Activated gamma-delta T cell (primary cell): ENCODE data around the gene ACOT8.
"Not testable (repeated sequence)": the region's sequence is repeated elsewhere in the genome, so short reads cannot be mapped to it uniquely, and the experiment has no call there.

ENCODE experiments used
- DNase-seq: peaks from one replicate; lab custom pipeline; 2025; lab: John Stamatoyannopoulos, UW

ACOT8 gene

DNA sequence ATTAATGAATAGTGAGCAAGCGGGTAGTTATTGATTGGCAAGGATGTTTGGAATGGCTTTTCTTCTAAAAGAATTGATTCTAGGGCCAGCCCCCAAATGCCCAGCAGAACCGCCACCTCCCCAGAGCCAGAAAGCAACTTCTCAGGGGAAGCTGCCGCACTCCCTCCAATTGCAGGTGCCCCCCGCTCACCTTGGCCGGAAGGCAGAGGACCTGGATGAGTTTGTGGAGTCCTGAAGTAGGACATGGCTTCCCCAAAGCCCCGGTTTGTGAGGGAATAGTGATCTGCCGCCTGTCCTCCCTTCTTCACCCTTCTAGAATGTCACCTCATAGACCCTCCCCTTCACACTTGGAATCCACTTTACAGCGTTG, 30.1 kb upstream of the ACOT8 start, which contains the start of gene SPATA25:
SPATA25 (minus strand) TSS at position 277 of the 370 bp plus-strand sequence; CDS start at position 245, 32 bp downstream.
- no peak for DNase-seq

DNA sequence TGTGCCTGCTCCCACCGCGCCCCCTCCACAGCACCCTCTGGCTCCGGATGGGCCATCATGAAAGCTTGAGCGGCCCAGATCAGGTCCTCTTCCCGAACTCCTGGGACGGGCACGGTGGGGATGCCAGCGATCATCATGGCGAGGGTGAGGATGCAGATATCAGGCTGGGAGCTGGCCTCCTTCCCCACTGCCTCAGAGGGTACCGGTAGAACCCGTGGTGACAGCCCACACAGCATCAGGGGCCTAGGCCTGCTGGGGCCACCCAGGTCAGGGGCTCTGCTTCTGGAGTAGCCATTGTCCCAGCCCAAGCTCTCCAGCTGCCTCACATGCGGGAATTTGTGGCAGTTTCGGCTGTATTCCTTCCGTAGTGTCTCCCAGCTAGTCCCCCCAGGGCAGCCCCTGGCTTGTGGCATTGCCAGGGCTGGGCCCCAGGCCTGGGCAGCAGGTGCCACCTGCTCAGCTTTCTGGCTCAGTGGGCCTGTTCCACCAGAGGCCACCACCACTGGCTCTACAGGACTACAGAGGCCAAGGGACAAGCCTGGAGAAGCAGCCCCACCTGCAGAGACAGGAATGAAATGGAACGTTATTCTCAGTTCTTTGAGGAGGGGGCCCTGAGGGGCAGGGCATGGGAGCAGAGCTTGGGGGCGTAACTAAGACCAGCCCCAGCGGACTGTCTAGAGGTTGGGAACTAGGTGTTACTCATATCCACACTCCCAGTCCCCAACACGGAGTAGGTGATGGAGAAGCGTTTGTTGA, 29.6 kb upstream of the ACOT8 start:
- no peak for DNase-seq

DNA sequence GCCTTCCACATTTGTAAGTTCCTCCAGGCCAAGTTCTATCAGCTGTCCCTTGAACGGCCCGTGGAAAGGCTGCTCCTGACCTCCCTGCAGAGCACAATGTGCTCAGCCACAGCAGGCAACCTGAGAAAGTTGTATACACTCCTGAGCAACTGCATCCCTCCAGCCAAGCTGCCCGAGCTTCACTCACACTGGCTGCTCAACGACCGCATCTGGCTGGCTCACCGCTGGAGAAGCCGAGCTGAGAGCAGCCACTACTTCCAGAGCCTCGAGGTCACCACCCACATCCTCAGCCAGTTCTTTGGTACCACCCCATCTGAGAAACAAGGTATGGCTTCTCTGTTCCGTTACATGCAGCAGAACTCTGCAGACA, 25.9 kb upstream of the ACOT8 start:
- DNase-seq, result no peak

DNA sequence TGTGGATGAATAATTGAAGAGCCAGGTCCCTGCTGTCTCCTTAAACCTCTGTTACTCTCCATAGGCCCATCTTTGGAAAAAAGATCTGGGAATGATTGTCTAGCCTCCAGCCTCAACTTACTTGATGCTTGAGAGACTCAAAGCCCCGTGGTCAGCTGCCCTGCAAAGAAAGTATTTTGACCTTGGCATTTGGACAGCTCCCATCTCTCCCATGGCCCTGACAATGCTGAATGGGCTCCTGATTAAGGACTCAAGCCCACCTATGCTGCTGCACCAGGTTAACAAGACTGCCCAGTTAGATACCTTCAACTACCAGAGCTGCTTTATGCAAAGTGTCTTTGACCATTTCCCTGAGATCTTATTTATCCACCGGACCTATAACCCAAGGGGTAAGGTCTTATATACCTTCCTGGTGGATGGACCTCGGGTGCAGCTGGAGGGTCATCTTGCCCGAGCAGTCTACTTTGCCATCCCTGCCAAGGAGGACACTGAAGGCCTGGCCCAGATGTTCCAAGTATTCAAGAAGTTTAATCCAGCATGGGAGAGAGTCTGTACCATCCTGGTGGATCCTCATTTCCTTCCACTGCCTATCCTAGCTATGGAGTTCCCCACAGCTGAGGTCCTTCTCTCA, 25.4 kb upstream of the ACOT8 start:
- no peak for DNase-seq

DNA sequence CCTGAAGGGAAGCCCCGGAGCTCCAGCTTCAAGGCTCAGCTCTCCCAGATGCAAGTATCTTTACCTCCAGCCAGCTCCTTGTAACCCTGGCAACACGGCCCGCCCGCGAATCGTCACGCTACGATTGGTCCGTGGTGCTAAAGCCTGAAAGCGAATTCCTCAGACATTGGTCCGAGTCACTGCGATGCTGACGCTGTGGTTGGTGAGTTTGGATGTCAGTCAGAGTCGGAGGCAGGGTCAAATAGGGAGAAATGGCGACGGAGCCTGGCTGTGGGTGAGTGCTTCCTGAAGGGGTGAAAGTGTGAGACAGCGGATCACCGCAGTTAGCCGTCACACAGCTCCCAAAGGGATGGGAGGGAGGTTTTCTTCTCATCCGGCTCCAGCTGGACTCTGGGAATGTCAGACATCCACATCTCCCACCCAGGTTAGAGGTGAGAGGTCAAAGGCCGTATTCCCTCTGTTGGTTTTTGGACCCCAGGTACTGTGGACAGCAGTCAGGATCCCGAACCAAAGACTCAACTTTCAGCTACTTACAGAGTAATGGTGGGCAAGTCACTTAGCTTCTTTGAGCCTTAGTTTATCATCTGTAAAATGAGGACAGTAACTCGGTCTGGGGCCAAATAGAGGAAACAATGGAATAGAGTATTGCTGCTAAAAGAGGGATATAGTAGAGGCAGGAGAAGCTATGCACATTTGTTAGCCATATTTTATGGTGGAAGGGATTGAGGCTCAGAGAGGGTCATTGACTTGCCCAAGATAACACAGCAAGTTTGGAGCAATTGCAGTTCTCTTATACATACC, 24.0 kb upstream of the ACOT8 start, which contains the start of gene ZSWIM1:
ZSWIM1 (plus strand) TSS at position 240 of the 801 bp plus-strand sequence. CDS start 1,366 bp downstream, outside the sequence.
- DNase-seq, result peak; percentile 91

DNA sequence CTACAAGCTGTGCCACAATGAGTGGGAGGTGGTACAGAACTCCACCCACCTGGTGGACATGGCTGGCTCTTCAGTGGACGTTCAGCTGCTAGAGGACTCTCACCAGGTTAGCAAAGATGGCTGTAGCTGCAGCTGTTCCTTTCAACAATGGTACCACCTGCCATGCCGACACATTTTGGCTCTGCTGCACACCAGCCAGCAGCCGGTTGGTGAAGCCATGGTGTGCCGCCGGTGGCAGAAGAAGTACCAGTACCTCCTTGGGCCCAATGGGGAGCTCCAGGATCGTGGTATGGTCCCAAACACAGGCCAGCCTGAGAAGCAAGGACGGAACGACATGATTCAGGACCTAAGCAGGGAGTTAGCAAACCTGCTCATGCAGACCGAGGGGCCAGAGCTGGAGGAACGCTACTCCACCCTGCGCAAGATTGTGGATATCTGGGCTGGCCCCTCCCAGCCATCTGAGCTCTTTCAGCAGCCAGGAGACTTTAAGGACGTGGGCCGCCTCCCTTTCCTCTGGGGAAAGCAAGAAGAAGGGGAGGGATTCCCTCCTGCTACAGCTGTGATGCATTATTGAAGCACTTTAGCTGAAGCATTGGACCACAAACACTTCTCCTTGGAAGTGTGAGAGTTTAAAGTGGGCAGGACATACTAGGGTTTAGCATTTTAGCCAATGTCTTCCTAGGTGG, 21.0 kb upstream of the ACOT8 start:
- no peak for DNase-seq

DNA sequence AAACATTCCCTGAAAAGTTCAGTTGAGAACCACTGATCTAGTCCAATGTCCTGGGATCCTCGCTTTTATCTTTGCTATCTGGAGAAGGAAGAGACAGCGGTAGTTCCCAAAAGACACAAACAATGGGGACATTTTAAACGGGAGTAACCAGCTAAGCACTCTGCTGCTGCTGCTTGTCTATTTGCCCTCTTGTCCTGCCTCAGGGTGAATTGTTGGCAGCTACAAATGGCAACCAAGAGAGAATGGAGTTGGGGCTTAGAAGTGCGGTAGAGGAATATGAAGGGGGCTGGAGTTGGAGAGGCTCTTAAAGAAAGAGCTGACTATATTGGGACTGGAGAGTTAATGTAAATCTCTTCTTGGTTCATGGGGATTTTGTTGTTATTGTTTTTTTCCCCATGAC, 17.4 kb upstream of the ACOT8 start:
- DNase-seq, result no peak

DNA sequence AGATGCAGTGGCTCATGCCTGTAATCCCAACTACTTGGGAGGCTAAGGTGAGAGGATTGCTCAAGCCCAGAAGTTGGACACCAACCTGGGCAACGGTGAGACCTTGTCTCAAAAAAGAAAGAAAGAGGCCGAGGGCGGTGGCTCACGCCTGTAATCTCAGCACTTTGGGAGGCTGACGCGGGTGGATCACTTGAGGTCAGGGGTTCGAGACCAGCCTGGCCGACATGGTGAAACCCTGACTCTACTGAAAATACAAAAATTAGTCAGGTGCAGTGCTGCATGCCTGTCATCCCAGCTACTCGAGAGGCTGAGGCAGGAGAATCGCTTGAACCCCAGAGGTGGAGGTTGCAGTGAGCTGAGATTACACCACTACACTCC, 16.9 kb upstream of the ACOT8 start:
- DNase-seq, result not testable (repeated sequence)

DNA sequence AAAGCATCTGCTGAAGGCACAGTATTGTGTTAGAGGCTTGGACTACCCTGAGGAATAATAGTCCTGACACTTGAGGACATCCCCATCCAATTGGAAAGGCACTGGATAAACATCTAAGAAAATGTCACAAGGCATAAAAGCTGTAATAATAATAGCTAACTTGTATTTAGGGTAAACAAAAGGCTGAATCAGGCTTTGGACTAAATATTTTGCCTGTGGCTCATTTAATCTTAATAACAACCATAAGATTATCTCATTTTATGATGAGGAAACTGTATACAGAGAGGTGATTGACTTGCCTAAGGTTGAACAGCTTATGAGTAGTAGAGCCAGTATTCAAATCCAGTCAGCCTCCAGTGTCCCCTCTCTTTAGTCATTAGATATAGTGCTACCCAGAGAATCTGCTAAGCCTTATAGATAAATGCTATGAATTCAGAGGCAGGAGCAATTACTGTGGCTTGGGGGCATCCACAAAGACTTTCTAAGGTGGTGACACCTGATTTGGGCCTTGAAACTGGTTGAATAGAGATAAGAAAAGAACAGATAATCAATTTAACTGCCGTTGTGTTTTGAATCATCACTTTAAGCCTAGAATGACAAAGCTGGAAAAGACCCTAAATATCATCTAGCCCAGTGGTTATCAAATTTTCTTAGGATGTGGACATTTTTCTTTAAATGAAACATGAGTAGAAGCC, 16.4 kb upstream of the ACOT8 start:
- DNase-seq, result no peak

DNA sequence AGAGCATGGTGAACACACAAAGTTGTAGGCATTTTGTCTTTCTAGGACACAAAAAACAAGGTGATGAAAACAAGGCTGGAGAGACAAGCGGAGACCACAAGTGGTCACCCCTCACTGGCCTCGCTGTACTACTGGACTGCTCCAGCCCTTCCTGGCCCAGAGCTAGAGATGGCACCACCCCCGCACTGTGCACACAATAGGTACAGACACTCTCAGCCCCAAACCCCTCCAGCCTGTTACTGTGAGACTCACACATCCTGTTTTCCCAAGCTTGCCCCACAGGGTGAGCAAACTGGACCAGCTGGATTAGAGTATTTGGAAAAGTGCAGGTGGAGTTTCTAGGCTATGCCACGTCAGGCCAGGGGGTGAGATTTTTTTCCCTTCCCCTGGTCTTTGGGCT, 15.4 kb upstream of the ACOT8 start:
- DNase-seq, result no peak

DNA sequence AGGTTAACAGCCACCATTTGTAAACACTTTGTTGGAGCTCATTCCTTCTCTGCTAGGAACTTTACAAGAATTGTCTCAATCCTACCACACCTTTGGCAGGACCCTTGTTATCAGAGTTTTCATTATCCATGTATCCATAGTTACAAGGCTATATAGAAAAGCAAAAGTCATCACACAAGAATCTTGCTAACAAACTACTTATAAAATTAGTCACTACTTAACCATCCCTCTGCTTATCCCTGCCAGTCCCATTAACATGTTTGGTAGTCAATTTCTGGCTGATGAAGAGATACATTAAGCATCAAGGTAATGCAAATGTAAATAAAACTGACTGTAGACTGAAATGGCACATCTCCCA, 10.6 kb upstream of the ACOT8 start:
- DNase-seq, result no peak

DNA sequence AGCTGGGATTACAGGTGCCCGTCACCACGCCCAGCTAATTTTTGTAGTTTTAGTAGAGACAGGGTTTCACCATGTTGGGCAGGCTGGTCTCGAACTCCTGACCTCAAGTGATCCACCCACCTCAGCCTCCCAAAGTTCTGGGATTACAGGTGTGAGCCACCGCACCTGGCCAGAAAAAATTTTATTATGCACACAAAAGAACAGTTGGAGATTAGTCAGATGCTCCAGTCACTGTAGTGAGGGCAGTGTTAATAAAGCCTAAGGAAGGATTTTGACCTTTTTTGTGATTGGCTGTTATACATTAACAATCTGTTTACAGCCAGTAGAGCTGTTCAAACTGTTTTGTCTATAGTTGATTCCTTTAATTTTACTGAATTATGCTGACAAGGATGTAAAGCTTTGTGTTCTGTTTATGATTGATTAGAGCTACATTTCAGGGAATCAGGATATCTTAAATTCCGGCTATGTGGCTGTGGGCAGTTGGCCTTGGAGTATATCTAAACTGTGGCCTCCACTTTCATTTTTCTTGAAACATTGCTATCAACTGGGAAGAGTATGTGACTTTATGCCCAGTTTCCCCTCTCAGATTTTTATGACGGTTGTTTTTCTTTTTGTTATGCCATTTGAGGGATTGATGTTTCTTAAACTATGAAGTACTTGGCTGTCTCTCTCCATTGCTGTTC, 10.1 kb upstream of the ACOT8 start:
- no peak for DNase-seq

DNA sequence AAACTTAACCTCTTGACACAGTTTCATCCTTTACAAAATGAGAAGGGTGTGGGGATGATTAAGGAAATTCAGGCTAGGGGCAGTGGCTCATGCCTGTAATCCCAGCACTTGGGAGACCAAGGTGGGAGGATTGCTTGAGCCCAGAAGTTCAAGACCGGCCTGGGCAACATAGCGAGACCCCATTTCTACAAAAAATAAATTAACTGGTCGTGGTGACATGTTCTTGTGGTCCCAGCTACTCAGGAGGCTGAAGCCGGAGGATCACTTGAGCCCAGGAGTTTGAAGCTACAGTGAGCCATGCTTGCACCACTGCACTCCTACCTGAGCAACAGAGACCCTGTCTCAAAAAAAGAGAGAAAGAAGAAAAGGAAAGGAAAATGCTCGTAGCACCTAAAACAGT, 9.3 kb upstream of the ACOT8 start:
- DNase-seq, result no peak

DNA sequence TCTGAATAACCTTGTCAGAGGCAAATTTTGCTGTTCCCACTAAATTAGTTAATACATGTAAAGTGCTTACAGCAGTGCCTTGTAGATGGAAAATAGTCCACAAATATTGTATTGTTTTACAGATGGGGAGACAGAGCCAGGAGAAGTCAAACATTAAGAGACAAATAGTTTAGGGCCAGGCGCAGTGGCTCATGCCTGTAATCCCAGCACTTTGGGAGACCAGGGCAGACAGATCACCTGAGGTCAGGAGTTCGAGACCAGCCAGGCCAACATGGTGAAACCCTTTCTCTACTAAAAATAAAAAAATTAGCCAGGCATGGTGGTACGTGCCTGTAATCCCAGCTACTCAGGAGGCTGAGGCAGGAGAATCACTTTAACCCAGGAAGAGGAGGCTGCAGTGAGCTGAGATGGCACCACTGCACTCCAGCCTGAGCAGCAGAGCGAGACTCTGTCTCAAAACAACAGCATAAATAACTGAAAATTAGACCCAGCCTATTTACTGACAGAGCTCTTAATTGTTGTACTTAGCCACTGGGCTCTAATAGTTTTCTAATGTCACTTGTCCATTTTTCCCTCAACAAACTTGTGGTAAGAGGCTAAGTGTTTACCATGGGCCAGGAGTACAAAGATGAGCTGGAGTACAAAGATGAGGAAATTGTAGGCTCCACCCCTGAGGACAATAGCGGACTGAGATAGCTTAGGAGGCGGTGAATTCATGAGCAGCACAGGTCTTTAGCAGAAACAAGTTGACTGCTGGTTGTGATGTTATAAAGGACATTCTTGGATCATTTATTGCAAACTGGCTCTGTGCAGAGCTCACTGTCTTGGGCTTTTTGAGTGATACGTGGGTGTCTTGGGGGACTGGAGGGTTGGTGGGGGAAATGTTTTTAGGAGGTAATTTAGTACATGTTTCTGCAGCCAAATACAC, 6.6 kb upstream of the ACOT8 start:
- no peak for DNase-seq

DNA sequence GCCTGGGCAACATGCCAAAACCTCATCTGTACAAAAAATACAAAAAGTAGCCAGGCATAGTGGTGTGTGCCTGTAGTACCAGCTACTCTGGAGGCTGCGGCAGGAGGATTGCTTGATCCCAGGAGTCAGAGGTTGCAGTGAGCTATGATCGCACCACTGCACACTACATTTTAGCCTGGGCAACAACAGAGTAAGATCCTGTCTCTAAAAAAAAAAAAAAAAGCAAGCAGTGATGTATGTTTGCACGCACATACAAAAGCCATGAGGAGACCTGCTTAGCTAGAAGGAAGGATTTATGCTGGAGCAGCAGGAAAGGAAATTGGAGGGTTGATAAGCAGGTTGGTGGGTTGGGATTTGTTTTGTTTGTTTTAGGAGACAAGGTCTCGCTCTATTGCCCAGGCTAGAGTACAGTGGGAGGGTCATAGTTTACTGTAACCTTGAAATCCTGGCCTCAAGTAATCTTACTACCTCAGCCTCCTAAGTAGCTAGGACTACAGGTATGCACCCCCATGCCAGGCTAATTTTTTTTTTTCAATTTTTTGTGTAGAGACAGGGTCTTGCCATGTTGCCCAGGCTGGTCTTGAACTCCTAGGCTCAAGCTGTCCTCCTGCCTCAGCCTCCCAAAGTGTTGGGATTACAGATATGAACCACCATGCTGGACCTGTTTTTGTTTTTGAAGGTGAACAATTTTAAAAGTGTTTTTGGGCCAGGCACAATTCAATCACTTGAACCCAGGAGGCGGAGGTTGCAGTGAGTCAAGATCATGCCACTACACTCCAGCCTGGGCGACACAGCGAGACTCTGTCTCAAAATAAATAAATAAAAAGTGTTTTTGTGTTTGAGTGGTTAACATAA, 4.3 kb upstream of the ACOT8 start:
- no peak for DNase-seq

DNA sequence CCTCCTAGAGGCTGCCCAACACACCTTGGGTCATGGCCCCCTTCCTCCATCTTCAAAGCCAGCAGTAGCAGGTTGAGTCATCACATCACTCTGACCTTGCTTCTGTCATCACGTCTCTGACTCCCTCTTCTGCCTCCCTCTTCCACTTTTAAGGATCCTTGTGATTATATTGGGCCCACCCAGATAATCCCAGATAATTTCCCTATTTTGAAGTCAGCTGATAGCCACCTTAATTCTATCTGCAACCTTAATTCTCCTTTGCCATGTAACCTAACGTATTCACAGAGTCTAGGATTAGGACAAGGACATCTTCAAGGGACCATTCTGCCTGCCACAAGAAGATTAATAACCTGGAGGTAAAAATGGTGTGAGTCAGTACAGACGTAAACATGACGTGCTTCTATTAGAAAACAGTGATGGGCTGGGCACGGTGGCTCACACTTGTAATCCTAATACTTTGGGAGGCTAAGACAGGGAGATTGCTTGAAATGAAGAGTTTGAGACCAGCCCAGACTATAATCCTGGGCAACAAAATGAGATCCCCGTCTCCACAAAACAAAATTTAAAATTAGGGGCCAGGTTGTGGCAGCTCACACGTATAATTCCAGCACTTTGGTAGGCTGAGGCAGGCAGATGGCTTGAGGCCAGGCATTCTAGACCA, 3.5 kb upstream of the ACOT8 start:
- DNase-seq, result no peak

DNA sequence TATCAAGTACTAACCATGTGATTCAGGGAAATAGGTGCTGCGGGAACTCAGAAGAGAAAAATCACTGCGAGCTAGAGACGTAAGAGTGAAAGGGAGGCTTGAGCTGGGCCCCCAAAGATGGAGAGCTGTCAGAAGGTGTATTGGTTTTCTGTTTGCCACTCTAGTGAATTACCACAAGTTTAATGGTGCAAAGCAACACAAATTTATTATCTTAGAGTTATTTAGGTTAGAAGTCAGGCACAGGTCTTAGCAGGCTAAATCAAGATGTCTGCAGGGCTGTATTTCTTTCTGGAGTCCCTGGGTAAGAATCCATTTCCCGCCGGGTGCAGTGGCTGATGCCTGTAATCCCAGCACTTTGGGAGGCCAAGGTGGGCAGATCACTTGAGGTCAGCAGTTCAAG, 2.7 kb upstream of the ACOT8 start:
- no peak for DNase-seq

DNA sequence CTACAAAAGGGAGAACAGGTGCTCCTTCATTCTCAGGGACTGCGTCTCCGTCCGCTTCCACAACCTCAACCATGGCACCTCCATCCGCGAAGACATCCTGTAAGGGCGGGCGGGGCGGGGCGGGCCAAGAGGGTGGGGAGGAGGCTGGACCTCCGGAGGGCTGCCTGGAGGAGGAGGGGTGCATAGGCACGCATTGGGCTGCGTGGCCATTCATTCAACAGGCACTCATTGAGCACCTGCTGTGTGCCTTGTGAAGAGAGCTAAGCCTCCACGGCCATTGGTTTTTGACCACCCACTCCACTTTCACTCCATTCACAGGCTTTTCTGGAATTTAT, 657 bp upstream of the ACOT8 start:
- DNase-seq, result no peak

DNA sequence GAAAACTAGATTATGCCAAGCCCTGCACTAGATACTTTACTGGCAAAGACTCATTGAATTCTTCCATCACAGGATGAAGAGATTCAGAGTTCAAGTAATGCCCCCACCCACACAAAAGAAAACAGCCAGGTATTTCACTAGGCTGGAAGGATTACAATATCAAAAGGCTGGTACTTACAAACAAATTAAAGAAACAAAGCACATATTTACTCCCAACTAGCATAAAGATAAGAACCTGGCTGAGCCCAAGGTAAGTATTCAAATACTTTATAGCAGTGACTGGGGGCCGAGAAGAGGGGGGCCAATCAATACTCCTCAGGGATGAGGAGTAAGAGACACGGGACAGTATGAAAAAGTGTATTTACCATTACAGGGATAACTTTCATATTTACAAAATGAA, 3.7 kb downstream of the ACOT8 start:
- DNase-seq, result no peak
